ENCODE measurements around the gene PLEKHA5. TPM values are rescaled to one million over a fixed set of nuclear protein-coding genes. Genes with fewer than 3 reads are reported as not detected.

The PLEKHA5 gene
- total RNA-seq, 4 donors from 2014 or later: 12.6 to 195 (median 49.6) TPM

GRCh38 chr12:19211802-19212201 lies 82.3 kb downstream of the PLEKHA5 start:
- H3K27me3 ChIP-seq: no peaks in the 10 kb centered on the region

DNA sequence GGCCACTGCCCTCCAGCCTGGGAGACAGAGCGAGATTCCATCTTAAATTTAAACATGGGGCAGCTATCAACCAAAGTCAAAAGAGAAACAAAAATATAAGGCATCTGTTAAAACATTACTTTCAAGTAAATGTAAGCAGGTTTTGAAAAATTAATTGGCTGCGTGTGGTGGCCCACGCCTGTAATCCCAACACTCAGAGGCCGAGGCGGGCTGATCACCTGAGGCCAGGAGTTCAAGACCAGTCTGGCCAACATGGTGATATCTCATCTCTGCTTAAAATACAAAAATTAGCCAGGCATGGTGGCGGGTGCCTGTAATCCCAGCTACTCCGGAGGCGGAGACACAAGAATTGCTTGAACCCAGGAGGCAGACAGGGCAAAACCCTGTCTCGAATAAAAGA lies 82.7 kb downstream of the PLEKHA5 start:
- Histone ChIP-seq H3K9me3 (peaks cover 0 to 4% of the 10 kb centered on the region in 2 donors), H3K4me3 (no peak overlapping the region), H3K36me3 (no peaks in the 10 kb centered on the region), H3K27me3 (no peaks in the 10 kb centered on the region), H3K27ac (no peak overlapping the region), H3K4me1 (peaks cover 0 to 5% of the 10 kb centered on the region in 2 donors)
- TF ChIP-seq CTCF (IDR thresholded peaks at IDR 0.05) (no peak), POLR2A (IDR thresholded peaks at IDR 0.05) (no peak)
- intact Hi-C loops (cut with DNase I; ENCODE audit: low total_unique reads): no loop called here
- no peak for DNase-seq

More at GRCh38 chr12:19211802-19212201, 82.3 kb downstream of the PLEKHA5 start:
- intact Hi-C loops (cut with DNase I; ENCODE audit: low total_unique reads): no loop called here
- H3K9me3 ChIP-seq: peaks cover 0 to 4% of the 10 kb centered on the region in 2 donors
- no peaks in the 10 kb centered on the region for H3K36me3 ChIP-seq
- H3K4me3 ChIP-seq: no peak overlapping the region
- no peak overlapping the region for H3K27ac ChIP-seq
- no peak for TF ChIP-seq CTCF (IDR thresholded peaks at IDR 0.05)
- no peak for TF ChIP-seq POLR2A (IDR thresholded peaks at IDR 0.05)
- DNase-seq: no peak
- H3K4me1 ChIP-seq: peaks cover 0 to under 1% of the 10 kb centered on the region in 2 donors

- Histone ChIP-seq H3K9me3 (peaks cover 0 to 4% of the 10 kb centered on the region in 2 donors), H3K36me3 (no peaks in the 10 kb centered on the region), H3K27ac (no peak overlapping the region), H3K4me1 (peaks cover 0 to 6% of the 10 kb centered on the region in 2 donors), H3K4me3 (no peak overlapping the region), H3K27me3 (no peaks in the 10 kb centered on the region)
- no peak for TF ChIP-seq CTCF (IDR thresholded peaks at IDR 0.05)
- TF ChIP-seq POLR2A (IDR thresholded peaks at IDR 0.05): no peak
- intact Hi-C loops (cut with DNase I; ENCODE audit: low total_unique reads): no loop called here
- no peak for DNase-seq
Observed at GRCh38 chr12:19214020-19214419, 84.5 kb downstream of the PLEKHA5 start.

DNA sequence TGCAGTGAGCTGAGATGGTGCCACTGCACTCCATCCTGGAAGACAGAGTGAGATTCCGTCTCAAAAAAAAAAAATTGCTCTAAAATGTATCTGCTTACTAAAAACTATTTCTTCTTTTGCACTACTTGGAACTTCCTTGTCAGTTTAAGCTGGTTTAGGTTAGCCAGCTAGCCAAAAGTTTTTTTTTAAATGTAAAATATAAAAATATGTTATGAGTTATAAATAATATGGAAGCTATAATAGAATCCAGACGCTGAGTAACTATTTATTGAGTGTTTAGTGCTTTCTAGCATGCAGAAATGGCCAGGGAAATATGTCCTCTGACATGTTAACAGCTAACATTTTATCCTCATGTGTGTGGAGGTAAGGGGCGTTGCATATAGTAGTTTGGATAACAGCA lies 85.6 kb downstream of the PLEKHA5 start:
- Histone ChIP-seq H3K9me3 (no peaks in the 10 kb centered on the region), H3K27me3 (no peaks in the 10 kb centered on the region), H3K4me1 (peaks cover 0 to 6% of the 10 kb centered on the region in 2 donors), H3K4me3 (no peak overlapping the region), H3K36me3 (no peaks in the 10 kb centered on the region), H3K27ac (no peak overlapping the region)
- intact Hi-C loops (cut with DNase I; ENCODE audit: low total_unique reads): no loop called here
- no peak for DNase-seq
- TF ChIP-seq CTCF (IDR thresholded peaks at IDR 0.05) (no peak), POLR2A (IDR thresholded peaks at IDR 0.05) (no peak)

- TF ChIP-seq CTCF (IDR thresholded peaks at IDR 0.05) (no peak), POLR2A (IDR thresholded peaks at IDR 0.05) (no peak)
- DNase-seq: no peak
- intact Hi-C loops (cut with DNase I; ENCODE audit: low total_unique reads): no loop called here
- H3K27ac ChIP-seq: peak overlapping the region; percentile 8 to 13
- no peaks in the 10 kb centered on the region for H3K36me3 ChIP-seq
- peaks cover 0 to 6% of the 10 kb centered on the region in 2 donors for H3K4me1 ChIP-seq
- no peaks in the 10 kb centered on the region for H3K27me3 ChIP-seq
- H3K9me3 ChIP-seq: no peaks in the 10 kb centered on the region
- no peak overlapping the region for H3K4me3 ChIP-seq
Observed at GRCh38 chr12:19217446-19217845, 87.9 kb downstream of the PLEKHA5 start.
